HepG2 (cell line): ENCODE results near the gene GPR4. TPM values are rescaled to one million over a fixed set of nuclear protein-coding genes. Genes with fewer than 3 reads are reported as not detected.

ENCODE experiments used
- BRD4 ChIP-seq: sonication (generic); formaldehyde crosslinking; IDR thresholded peaks from 2 replicates; pipeline ENCODE4 v1.4.0; 2020; ENCODE audit warnings: missing genetic modification reagents
- ELF3 ChIP-seq: IDR thresholded peaks from 2 replicates; pipeline ENCODE4 v1.6.1; 2016; ENCODE audit warnings: missing genetic modification reagents, missing compliant biosample characterization
- FIP1L1 ChIP-seq: fragments of 200-400 bp; formaldehyde crosslinking; IDR thresholded peaks from 2 replicates; pipeline ENCODE4 v1.6.1; 2018; ENCODE audit warnings: low read depth, mild to moderate bottlenecking, low read length, moderate library complexity, borderline replicate concordance; ENCODE audit not compliant: insufficient read depth
- FOXP1 ChIP-seq, 2 experiments: fragments of 450-650 bp in 1 of 2; IDR thresholded peaks; 2 replicates each; pipeline ENCODE4 v1.6.1; 2017 to 2018; ENCODE audit warnings: antibody characterized with exemption in 1 of 2
- ISL2 ChIP-seq: sonication (generic); formaldehyde crosslinking; IDR thresholded peaks from 2 replicates; pipeline ENCODE4 v1.5.0; 2020; ENCODE audit warnings: missing genetic modification reagents
- NAIF1 ChIP-seq: sonication (generic); formaldehyde crosslinking; IDR thresholded peaks from 2 replicates; pipeline ENCODE4 v1.5.0; 2020; ENCODE audit warnings: mild to moderate bottlenecking, missing genetic modification reagents, borderline replicate concordance
- NR2F6 ChIP-seq, 2 experiments: IDR thresholded peaks; 2 replicates each; pipeline ENCODE4 v1.6.1; 2016; ENCODE audit warnings: antibody characterized with exemption in 1 of 2, mild to moderate bottlenecking in 1 of 2
- SAP130 ChIP-seq: IDR thresholded peaks from 2 replicates; pipeline ENCODE4 v1.6.1; 2016; ENCODE audit warnings: low read depth
- TSC22D2 ChIP-seq: sonication (generic); formaldehyde crosslinking; IDR thresholded peaks from 2 replicates; pipeline ENCODE4 v1.5.1; 2020; ENCODE audit warnings: missing genetic modification reagents, mild to moderate bottlenecking, borderline replicate concordance
- ZBTB42 ChIP-seq: sonication (generic); formaldehyde crosslinking; IDR thresholded peaks from 2 replicates; pipeline ENCODE4 v1.5.0; 2020; ENCODE audit warnings: mild to moderate bottlenecking, missing genetic modification reagents
- ZMAT3 ChIP-seq: sonication (generic); formaldehyde crosslinking; conservative IDR thresholded peaks from 2 replicates; pipeline ENCODE4 v1.7.0; 2021; ENCODE audit warnings: missing genetic modification reagents
- ZNF430 ChIP-seq: sonication (generic); formaldehyde crosslinking; IDR thresholded peaks from 2 replicates; pipeline ENCODE4 v1.9.0; 2021; ENCODE audit warnings: mild to moderate bottlenecking, missing genetic modification reagents
- ZNF678 ChIP-seq: sonication (generic); formaldehyde crosslinking; IDR thresholded peaks from 2 replicates; pipeline ENCODE4 v1.4.0; 2020; ENCODE audit warnings: mild to moderate bottlenecking, missing genetic modification reagents
- ZNF746 ChIP-seq: sonication (generic); formaldehyde crosslinking; IDR thresholded peaks from 2 replicates; pipeline ENCODE4 v1.8.0; 2022; ENCODE audit warnings: mild to moderate bottlenecking, missing genetic modification reagents
- ZSCAN20 ChIP-seq: sonication (generic); formaldehyde crosslinking; IDR thresholded peaks from 2 replicates; pipeline ENCODE4 v1.4.0; 2020; ENCODE audit warnings: missing genetic modification reagents, mild to moderate bottlenecking, borderline replicate concordance
- polyA plus RNA-seq, 8 experiments: library from polyadenylated mRNA; depleted of rRNA in 3 of 8; stranded (reverse) in 7 of 8; unstranded in 1 of 8; fragments of >200 nt; fragmentation: Illumina TruSeq in 4 of 8; extraction: Trizol in 4 of 8; gene quantifications; 2 replicates each; pipeline versions ENCODE4 v1.2.1 to v1.2.3, GENCODE V29; 2011 to 2016; ENCODE audit warnings: low read depth in 4 of 8, missing spikeins in 1 of 8, mixed read lengths in 1 of 8; ENCODE audit not compliant: insufficient read depth in 1 of 8
- total RNA-seq, 5 experiments: library from RNA; depleted of rRNA; stranded (reverse); fragments of >200 nt; fragmentation: Illumina TruSeq; extraction: Trizol; gene quantifications; 2 replicates each; pipeline ENCODE4 v1.2.3, GENCODE V29; 2016; ENCODE audit warnings: low read depth in 1 of 5
- TF ChIP-seq, protein P1 (sequence below): sonication (generic); formaldehyde crosslinking; IDR thresholded peaks from 2 replicates; pipeline ENCODE4 v1.5.1; 2020; ENCODE audit warnings: mild to moderate bottlenecking, missing genetic modification reagents
- TF ChIP-seq, protein P2 (sequence below): sonication (generic); formaldehyde crosslinking; IDR thresholded peaks from 2 replicates; pipeline ENCODE4 v1.5.0; 2020; ENCODE audit warnings: mild to moderate bottlenecking, missing genetic modification reagents
- TF ChIP-seq, protein P3 (sequence below): sonication (generic); formaldehyde crosslinking; conservative IDR thresholded peaks from 2 replicates; pipeline ENCODE4 v1.4.0; 2020; ENCODE audit warnings: missing genetic modification reagents
- TF ChIP-seq, protein P4 (sequence below): sonication (generic); formaldehyde crosslinking; IDR thresholded peaks from 2 replicates; pipeline ENCODE4 v1.5.0; 2020; ENCODE audit warnings: mild to moderate bottlenecking, low read depth, missing genetic modification reagents, borderline replicate concordance
- TF ChIP-seq, protein P5 (sequence below): sonication (generic); formaldehyde crosslinking; conservative IDR thresholded peaks from 2 replicates; pipeline ENCODE4 v1.8.0; 2022; ENCODE audit warnings: mild to moderate bottlenecking, moderate library complexity, missing genetic modification reagents

Gene GPR4
- total and polyA plus RNA-seq, 2 of the 13 experiments (the other 11 are each of a cell fraction or from before 2014, with no cell fraction given): 0.15 TPM; not detected in 1

DNA sequence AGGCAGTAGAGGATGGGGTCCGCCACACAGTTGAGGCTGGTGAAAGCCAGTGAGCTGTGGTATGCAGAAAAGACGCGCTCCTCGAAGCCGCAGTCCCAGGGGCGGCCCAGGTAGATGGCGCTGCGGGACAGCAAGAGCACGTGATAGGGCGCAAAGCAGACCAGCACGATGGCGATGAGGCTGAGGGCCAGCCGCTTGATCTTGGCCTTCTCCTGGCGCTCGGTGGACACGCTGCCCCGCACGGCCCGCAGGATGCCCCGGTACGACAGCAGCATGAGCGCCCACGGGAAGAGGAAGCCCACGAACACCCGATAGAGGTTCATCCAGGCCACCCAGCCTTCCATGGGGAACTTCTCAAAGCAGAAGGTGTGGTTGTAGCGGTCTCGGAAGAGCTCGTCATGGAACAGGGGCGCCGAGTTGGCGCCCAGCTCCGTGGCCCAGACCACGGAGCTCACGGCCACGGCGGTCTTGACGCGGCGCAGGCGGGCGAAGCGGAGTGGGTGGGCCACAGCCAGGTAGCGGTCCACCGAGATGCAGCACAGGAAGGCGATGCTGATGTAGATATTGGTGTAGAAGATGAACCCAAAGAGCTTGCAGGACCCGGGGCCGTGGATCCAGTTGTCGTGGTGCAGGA, 10.9 kb downstream of the GPR4 start (continued):
- TF ChIP-seq, protein P1, sequence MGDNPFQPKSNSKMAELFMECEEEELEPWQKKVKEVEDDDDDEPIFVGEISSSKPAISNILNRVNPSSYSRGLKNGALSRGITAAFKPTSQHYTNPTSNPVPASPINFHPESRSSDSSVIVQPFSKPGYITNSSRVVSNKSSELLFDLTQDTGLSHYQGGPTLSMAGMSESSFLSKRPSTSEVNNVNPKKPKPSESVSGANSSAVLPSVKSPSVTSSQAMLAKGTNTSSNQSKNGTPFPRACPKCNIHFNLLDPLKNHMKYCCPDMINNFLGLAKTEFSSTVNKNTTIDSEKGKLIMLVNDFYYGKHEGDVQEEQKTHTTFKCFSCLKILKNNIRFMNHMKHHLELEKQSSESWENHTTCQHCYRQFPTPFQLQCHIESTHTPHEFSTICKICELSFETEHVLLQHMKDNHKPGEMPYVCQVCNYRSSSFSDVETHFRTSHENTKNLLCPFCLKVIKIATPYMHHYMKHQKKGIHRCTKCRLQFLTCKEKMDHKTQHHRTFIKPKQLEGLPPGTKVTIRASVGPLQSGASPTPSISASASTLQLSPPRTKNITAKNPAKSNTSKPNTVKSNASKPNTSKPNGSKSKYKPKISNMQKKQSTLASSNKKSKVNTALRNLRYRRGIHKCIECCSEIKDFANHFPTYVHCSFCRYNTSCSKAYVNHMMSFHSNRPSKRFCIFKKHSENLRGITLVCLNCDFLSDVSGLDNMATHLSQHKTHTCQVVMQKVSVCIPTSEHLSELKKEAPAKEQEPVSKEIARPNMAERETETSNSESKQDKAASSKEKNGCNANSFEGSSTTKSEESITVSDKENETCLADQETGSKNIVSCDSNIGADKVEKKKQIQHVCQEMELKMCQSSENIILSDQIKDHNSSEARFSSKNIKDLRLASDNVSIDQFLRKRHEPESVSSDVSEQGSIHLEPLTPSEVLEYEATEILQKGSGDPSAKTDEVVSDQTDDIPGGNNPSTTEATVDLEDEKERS (CRISPR knock-in tag): no peak
- TF ChIP-seq, protein P2, sequence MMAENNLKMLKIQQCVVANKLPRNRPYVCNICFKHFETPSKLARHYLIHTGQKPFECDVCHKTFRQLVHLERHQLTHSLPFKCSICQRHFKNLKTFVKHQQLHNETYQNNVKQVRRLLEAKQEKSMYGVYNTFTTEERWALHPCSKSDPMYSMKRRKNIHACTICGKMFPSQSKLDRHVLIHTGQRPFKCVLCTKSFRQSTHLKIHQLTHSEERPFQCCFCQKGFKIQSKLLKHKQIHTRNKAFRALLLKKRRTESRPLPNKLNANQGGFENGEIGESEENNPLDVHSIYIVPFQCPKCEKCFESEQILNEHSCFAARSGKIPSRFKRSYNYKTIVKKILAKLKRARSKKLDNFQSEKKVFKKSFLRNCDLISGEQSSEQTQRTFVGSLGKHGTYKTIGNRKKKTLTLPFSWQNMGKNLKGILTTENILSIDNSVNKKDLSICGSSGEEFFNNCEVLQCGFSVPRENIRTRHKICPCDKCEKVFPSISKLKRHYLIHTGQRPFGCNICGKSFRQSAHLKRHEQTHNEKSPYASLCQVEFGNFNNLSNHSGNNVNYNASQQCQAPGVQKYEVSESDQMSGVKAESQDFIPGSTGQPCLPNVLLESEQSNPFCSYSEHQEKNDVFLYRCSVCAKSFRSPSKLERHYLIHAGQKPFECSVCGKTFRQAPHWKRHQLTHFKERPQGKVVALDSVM: peak; percentile 35; the same call in 1 of the 2 replicates
- TF ChIP-seq TSC22D2 (CRISPR knock-in tag): peak; percentile 96
- TF ChIP-seq BRD4: no peak
- TF ChIP-seq, protein P3, sequence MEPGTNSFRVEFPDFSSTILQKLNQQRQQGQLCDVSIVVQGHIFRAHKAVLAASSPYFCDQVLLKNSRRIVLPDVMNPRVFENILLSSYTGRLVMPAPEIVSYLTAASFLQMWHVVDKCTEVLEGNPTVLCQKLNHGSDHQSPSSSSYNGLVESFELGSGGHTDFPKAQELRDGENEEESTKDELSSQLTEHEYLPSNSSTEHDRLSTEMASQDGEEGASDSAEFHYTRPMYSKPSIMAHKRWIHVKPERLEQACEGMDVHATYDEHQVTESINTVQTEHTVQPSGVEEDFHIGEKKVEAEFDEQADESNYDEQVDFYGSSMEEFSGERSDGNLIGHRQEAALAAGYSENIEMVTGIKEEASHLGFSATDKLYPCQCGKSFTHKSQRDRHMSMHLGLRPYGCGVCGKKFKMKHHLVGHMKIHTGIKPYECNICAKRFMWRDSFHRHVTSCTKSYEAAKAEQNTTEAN: no peak
- no peak for TF ChIP-seq ISL2 (CRISPR knock-in tag)
- TF ChIP-seq NAIF1 (CRISPR knock-in tag): no peak
- TF ChIP-seq ZBTB42 (CRISPR knock-in tag): 0 out of 2 replicates have a peak, but pooled peaks have one; percentile 62
- TF ChIP-seq ELF3 (CRISPR knock-in tag): peak; percentile 86
- no peak for TF ChIP-seq ZSCAN20 (CRISPR knock-in tag)
- TF ChIP-seq FOXP1 (IDR thresholded peaks at IDR 0.05): no peak
- no peak for TF ChIP-seq FOXP1 (CRISPR knock-in tag; IDR thresholded peaks at IDR 0.05)
- no peak for TF ChIP-seq ZNF678
- TF ChIP-seq ZMAT3 (CRISPR knock-in tag): 0 out of 2 replicates have a peak, but pooled peaks have one; percentile 61
- TF ChIP-seq NR2F6 (IDR thresholded peaks at IDR 0.05): no peak
- TF ChIP-seq NR2F6 (CRISPR knock-in tag; IDR thresholded peaks at IDR 0.05): peak; percentile 64; the same call in 1 of the 2 replicates
- TF ChIP-seq, protein P4, sequence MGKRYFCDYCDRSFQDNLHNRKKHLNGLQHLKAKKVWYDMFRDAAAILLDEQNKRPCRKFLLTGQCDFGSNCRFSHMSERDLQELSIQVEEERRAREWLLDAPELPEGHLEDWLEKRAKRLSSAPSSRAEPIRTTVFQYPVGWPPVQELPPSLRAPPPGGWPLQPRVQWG (CRISPR knock-in tag): no peak
- peak; percentile 71 for TF ChIP-seq SAP130 (CRISPR knock-in tag)
- no peak for TF ChIP-seq FIP1L1
- no peak for TF ChIP-seq ZNF746
- TF ChIP-seq, protein P5, sequence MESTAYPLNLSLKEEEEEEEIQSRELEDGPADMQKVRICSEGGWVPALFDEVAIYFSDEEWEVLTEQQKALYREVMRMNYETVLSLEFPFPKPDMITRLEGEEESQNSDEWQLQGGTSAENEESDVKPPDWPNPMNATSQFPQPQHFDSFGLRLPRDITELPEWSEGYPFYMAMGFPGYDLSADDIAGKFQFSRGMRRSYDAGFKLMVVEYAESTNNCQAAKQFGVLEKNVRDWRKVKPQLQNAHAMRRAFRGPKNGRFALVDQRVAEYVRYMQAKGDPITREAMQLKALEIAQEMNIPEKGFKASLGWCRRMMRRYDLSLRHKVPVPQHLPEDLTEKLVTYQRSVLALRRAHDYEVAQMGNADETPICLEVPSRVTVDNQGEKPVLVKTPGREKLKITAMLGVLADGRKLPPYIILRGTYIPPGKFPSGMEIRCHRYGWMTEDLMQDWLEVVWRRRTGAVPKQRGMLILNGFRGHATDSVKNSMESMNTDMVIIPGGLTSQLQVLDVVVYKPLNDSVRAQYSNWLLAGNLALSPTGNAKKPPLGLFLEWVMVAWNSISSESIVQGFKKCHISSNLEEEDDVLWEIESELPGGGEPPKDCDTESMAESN (CRISPR knock-in tag): peak; percentile 71; the same call in 1 of the 2 replicates
- no peak for TF ChIP-seq ZNF430 (CRISPR knock-in tag)
